IPS-15b (cell line): ENCODE measurements around the gene NSMCE3.

Source experiments
- H3K27me3 ChIP-seq: one replicate; pipeline ENCODE4 v1.6.1; 2013; ENCODE audit warnings: low read length; ENCODE audit not compliant: control insufficient read depth, insufficient read depth
- H3K36me3 ChIP-seq: one replicate; pipeline ENCODE4 v1.6.1; 2013; ENCODE audit warnings: low read length; ENCODE audit not compliant: control insufficient read depth, insufficient read depth
- H3K4me1 ChIP-seq: one replicate; pipeline ENCODE4 v1.6.1; 2013; ENCODE audit warnings: mild to moderate bottlenecking, low read length; ENCODE audit not compliant: control insufficient read depth, insufficient read depth
- H3K4me3 ChIP-seq: one replicate; pipeline ENCODE4 v1.5.1; 2013; ENCODE audit warnings: low read depth, low read length
- H3K9ac ChIP-seq: one replicate; pipeline ENCODE4 v1.6.1; 2013; ENCODE audit warnings: low read depth, mild to moderate bottlenecking, low read length
- H3K9me3 ChIP-seq: one replicate; pipeline ENCODE4 v1.6.1; 2013; ENCODE audit warnings: mild to moderate bottlenecking, low read length; ENCODE audit not compliant: control insufficient read depth, insufficient read depth

Gene NSMCE3

DNA sequence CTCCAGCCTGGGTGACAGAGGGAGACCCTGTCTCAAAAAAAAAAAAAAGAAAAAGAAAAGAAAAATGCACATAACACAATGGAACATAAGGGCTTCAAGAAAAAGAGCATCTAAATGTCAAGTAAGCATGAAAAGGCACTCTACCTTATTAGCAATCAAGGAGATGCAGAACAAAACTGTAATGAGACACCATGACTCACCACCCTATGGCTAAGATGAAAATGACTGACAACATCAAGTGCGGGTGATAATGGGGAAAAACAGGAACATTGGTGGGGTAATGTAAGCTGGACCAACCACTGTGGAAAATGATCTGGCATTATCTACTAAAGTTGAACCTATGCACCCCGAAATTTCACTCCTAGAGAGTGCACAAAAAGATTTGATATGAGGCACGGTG is 19.6 kb upstream of the NSMCE3 start:
- Histone ChIP-seq H3K4me1 (no peaks in the 10 kb centered on the region), H3K4me3 (no peak overlapping the region), H3K36me3 (no peaks in the 10 kb centered on the region), H3K9ac (no peak overlapping the region), H3K27me3 (no peaks in the 10 kb centered on the region), H3K9me3 (no peaks in the 10 kb centered on the region)

DNA sequence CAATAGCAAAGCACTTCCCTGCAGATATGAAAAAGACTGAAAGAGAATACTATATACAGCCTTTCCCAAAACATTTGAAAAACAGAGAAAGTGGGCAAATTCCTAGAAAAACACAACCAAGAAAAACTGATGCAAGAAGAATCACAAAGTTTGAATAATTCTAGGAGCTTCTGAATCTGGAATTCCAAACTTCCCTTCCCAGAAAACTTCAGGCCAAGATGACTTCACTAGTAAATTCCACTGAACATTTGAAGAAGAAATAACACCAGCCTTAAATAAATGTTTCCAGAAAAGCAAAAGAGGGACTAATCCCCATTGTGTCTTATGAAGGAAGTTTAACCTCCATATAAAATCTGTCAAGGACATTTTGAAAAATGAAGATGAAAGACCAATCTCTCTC is 15.8 kb upstream of the NSMCE3 start:
- Histone ChIP-seq H3K27me3 (no peaks in the 10 kb centered on the region), H3K4me1 (no peaks in the 10 kb centered on the region), H3K4me3 (no peak overlapping the region), H3K9ac (no peak overlapping the region), H3K9me3 (no peaks in the 10 kb centered on the region), H3K36me3 (no peaks in the 10 kb centered on the region)

DNA sequence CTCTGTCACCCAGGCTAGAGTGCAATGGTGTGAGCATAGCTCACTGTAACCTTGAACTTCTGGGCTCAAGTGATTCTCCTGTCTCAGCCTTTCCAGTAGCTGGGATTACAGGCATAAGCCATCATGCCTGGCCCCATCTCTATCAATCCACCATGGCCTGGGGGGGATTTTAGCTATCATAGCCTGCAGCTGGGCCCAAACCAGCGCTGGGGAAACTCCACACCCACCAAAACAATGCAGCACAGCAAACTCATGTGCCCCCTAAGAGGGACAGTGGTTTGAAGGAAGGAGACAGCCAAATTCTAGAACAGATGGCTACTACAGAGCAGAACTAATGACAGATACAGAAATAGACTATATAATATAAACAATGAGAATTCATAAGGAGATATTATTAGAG is 13.8 kb upstream of the NSMCE3 start:
- Histone ChIP-seq H3K9ac (no peak overlapping the region), H3K27me3 (no peaks in the 10 kb centered on the region), H3K4me1 (no peaks in the 10 kb centered on the region), H3K4me3 (no peak overlapping the region), H3K9me3 (no peaks in the 10 kb centered on the region), H3K36me3 (no peaks in the 10 kb centered on the region)

DNA sequence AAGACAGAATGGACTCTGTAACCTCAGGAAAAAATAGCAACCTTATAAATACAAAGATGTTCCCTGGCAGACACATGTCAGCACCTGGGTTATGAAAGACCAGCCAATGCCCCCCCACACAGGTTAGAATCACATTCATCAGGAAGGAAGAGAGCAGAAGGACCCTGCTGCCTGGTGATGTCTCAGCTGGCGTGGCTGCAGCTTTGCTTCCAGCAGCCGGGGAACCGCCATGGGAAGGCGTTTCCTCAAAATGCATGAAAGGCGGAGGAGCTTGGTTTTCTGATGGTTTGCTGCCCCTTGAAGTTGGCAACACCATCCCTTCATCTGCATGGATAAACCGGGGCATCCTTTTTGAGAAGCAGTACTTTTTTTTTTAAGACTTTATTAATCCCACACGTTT is 10.9 kb upstream of the NSMCE3 start:
- Histone ChIP-seq H3K4me3 (no peak overlapping the region), H3K9ac (no peak overlapping the region), H3K9me3 (no peaks in the 10 kb centered on the region), H3K27me3 (no peaks in the 10 kb centered on the region), H3K4me1 (no peaks in the 10 kb centered on the region), H3K36me3 (no peaks in the 10 kb centered on the region)

DNA sequence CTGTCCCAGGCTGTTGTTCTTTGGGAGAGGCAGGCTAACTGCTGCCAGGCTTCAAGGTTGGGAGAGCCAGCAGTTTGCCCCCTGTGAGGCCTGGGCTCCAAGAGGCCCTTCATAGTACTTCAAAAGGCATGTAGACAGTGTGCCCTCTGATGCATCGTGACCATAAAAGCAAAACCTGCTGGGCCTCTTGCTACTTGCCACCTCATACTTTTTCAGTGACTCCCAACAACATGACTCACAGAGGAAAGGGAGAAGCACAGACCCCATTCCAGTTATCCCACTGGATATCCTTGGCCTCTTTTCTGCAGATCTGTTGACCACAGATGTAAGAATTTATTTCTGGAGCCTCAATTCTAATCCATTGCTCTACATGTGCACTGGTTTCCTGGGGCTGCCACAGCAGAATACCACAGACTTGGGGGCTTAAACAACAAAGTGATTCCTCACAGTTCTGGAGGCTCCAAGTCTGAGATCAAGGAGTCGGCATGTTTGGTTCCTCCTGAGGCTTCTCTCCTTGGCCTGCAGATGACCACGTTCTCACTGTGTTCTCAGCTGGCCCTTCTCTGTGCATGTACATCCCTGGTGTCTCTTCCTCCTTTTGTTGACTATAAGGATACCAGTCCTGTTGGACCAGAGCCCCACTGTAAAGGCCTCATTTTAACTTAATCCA is 8.9 kb upstream of the NSMCE3 start:
- Histone ChIP-seq H3K4me1 (no peaks in the 10 kb centered on the region), H3K9ac (no peak overlapping the region), H3K27me3 (no peaks in the 10 kb centered on the region), H3K4me3 (no peak overlapping the region), H3K36me3 (no peaks in the 10 kb centered on the region), H3K9me3 (no peaks in the 10 kb centered on the region)

DNA sequence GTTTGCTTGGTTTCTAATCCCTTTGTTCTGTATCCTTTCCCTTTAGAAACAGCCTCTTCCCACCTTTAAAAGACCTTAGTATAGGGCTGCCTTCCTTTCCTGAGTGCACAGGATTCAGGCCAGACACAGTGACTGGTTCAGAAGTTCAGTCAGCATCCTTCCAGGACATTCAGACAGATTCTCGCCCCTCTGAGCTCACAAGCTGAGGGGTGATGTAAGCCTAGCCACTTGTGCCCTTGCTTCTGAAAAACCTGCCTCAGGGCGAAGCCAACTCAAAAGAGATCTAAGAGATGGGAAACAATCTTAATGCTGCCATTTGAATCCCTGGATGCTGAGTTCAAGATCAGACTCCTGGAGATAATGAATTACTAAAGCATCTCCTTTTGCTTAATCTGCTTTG is 6.7 kb upstream of the NSMCE3 start:
- Histone ChIP-seq H3K36me3 (no peaks in the 10 kb centered on the region), H3K27me3 (no peaks in the 10 kb centered on the region)

DNA sequence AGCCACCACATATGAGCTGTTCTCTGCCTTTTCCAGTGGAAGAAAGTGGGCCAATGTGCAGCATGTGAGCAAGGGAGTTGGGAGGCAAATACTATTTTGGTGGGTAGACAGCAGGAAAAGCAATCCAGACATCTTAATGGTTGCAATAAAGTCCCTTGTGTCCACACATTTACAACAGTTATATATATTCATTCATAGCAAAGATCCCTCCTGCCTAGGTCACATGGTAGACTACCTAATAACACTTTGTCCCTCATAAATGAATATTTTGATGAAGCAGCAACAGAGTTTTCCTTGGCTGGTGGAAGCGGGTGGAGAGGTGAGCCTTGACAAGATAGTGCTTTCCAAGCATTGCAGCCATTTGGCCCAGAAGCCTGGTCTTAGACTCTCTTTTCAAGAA is 6.2 kb upstream of the NSMCE3 start:
- H3K27me3 ChIP-seq = no peaks in the 10 kb centered on the region
- no peaks in the 10 kb centered on the region for H3K36me3 ChIP-seq
- no peak overlapping the region for H3K9ac ChIP-seq
- H3K4me3 ChIP-seq = no peak overlapping the region
- H3K4me1 ChIP-seq = no peaks in the 10 kb centered on the region
- H3K9me3 ChIP-seq = no peaks in the 10 kb centered on the region

More for the DNA sequence above, 6.7 kb upstream of the NSMCE3 start:
- Histone ChIP-seq H3K4me1 (no peaks in the 10 kb centered on the region), H3K9me3 (no peaks in the 10 kb centered on the region), H3K4me3 (no peak overlapping the region), H3K9ac (no peak overlapping the region)

DNA sequence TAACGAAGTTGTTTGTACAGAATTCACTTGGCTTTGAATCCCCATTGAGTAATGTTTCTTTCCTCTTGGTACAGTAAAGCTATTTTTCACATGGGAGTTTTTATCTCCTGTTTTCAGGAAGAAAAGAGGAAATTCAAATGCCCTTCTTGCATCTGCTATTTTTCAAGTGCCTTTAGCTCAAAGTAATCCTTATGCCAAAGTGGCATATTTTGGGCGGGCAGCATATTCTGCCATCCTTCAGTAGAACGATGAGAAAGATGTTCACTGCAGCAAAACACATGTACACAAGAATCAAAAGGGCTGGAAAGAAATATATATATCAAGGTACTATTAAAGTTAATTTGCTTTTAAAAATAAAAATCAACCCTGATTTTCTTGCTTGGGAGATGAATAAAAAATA is 5.3 kb upstream of the NSMCE3 start:
- no peaks in the 10 kb centered on the region for H3K27me3 ChIP-seq
- no peak overlapping the region for H3K4me3 ChIP-seq
- no peaks in the 10 kb centered on the region for H3K4me1 ChIP-seq
- H3K36me3 ChIP-seq = no peaks in the 10 kb centered on the region
- H3K9ac ChIP-seq = no peak overlapping the region
- H3K9me3 ChIP-seq = no peaks in the 10 kb centered on the region

DNA sequence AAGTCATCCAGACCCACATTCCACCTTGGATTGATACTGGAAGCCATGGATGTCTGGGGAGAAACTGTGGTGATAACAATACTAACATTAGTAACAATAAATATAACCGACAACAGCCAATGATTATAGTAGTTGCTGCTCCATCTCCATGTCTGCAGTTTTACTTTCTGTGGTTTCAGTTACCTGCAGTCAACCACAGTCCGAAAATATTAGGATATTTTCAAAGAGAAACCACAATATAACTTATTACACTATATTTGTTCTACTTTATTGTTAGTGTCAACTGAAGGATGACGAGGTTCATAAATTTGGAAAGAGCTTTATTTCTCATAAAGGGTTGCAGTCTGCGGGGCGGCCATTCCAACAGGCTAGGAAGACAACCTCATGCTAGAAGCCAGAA is 2.6 kb upstream of the NSMCE3 start:
- Histone ChIP-seq H3K4me1 (peaks cover 5% of the 10 kb centered on the region), H3K36me3 (no peaks in the 10 kb centered on the region), H3K4me3 (no peak overlapping the region), H3K27me3 (no peaks in the 10 kb centered on the region), H3K9me3 (no peaks in the 10 kb centered on the region), H3K9ac (no peak overlapping the region)

DNA sequence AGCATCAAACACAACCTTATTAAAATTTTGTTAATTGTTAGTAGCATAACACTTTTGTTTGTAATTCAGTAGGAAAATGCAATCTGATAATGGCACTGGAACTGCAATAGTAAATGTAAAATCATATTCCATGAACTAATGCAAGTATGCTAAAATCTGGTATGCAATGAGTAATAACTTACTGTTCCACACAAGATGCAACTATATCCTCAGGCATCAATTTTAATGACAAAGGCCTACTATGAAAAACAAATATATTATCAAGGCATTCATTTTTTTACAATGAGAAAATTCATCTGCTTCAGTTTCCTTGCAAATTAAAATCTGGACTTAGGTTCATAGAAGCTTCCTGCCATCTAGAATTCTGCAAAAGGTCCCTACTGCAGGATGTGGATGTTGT is 1.4 kb upstream of the NSMCE3 start:
- no peak overlapping the region for H3K9ac ChIP-seq
- no peaks in the 10 kb centered on the region for H3K27me3 ChIP-seq
- no peak overlapping the region for H3K4me3 ChIP-seq

DNA sequence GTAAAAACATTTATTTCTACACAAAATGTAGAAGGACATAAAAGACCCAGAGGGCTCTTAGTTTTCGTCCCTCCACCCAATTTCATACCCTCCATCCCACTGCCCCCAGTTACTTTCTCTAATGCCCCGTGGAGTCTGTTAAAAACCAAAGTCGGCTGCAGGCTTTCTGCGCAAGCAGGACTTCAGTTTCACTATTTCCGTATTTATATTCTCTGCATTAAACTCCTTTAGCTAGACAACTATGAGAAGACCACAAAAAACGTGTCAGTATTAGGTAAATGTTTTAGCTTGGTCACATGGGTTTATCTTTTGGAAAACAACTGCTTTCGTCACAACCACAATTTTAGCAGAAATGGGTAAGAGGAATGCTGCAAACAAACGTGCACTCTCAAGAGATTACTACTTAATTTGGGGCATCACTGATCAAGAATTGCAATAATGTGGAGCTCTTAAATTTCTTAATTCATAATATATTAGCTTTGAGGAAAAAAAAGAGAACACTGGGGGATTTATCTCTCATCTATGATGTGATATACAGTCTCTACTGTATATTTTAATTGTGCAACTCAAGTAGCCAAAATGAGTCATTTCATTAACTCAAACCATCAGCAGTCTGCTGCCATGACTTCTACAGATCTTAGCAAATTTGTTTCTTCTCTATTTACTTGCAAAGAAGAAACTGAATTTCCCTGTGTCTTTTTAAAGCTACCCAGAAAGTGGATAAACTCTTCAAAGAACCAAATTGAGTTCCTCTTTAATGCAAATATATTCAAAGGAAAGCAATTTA is 740 bp upstream of the NSMCE3 start:
- Histone ChIP-seq H3K9ac (no peak overlapping the region), H3K9me3 (no peaks in the 10 kb centered on the region), H3K36me3 (no peaks in the 10 kb centered on the region), H3K4me1 (peaks cover 9% of the 10 kb centered on the region), H3K27me3 (no peaks in the 10 kb centered on the region), H3K4me3 (peak overlapping the region; percentile 95)

More for the DNA sequence above, 1.4 kb upstream of the NSMCE3 start:
- H3K36me3 ChIP-seq = no peaks in the 10 kb centered on the region
- no peaks in the 10 kb centered on the region for H3K9me3 ChIP-seq
- peaks cover 9% of the 10 kb centered on the region for H3K4me1 ChIP-seq
